WERI-Rb-1 (cell line): ENCODE data around the gene MKI67.
A peak's percentile ranks its signal among the peaks of the same experiment; 100 is the strongest.

ENCODE experiments used
- DNase-seq: peaks from one replicate; pipeline ENCODE4 v3.0.0-alpha.2; 2020
- H3K27ac ChIP-seq: fragments of 250-450 bp; sonication (Bioruptor Pico); 2 replicates; pipeline ENCODE4 v1.5.1; 2020; ENCODE audit warnings: mild to moderate bottlenecking, moderate library complexity
- H3K27me3 ChIP-seq: fragments of 250-450 bp; sonication (Bioruptor Pico); 2 replicates; pipeline ENCODE4 v1.5.1; 2021; ENCODE audit warnings: mild to moderate bottlenecking, low read depth, moderate library complexity; ENCODE audit not compliant: insufficient read depth, severe bottlenecking
- H3K36me3 ChIP-seq: fragments of 250-450 bp; sonication (Bioruptor Pico); 2 replicates; pipeline ENCODE4 v1.5.1; 2020; ENCODE audit warnings: mild to moderate bottlenecking, moderate library complexity
- H3K4me3 ChIP-seq: 2 replicates; pipeline ENCODE4 v1.5.1; 2011; ENCODE audit warnings: low read depth, mild to moderate bottlenecking, control low read depth, low read length
- H3K9me3 ChIP-seq: fragments of 250-450 bp; sonication (Bioruptor Pico); 2 replicates; pipeline ENCODE4 v1.5.1; 2021; ENCODE audit warnings: mild to moderate bottlenecking, moderate library complexity; ENCODE audit not compliant: severe bottlenecking
- TF ChIP-seq, protein P1 (sequence below): IDR thresholded peaks from 2 replicates; pipeline ENCODE4 v1.5.1; 2011; ENCODE audit warnings: low read depth, mild to moderate bottlenecking, control low read depth, inconsistent platforms, low read length

Gene MKI67

DNA sequence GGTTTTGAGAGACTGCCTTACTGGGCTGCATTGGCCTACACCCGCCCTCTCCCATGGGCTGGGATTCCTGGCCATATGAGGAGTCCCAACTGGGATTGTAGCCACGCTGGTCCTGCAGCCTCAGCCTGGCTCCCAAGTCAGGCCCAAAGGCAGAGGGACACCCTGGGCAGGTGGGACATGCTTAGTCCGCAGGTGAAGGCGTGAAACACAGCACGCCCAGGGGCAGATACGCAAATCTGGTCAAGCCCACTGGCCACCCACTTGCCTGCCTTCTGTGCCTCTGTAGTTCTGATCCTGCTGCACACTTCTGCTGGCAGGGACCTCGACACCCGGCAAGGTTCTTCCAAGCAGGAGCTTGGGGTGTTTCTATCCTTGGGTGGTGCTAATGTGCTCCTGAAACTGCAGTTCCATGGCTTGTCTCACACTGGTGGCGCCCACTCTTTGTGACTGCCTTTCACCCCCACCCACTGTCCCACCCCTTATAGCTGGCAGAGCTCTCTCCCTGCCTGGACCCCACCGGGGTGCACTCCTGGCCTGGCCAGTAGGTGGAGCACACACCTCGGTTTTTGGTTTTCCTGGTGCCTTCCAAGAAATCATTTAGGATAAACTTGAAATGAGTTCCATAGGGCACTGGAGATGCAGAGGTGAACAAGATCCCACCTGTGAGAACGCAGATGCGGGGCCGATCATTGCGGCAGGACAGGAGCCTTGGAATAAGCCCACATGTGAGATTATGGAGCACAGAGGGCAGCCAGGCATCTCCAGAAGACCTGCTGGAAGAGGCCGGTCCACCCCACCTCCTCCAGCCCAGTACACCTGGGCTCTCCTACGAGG, 47.9 kb downstream of the MKI67 start:
- TF ChIP-seq, protein P1, sequence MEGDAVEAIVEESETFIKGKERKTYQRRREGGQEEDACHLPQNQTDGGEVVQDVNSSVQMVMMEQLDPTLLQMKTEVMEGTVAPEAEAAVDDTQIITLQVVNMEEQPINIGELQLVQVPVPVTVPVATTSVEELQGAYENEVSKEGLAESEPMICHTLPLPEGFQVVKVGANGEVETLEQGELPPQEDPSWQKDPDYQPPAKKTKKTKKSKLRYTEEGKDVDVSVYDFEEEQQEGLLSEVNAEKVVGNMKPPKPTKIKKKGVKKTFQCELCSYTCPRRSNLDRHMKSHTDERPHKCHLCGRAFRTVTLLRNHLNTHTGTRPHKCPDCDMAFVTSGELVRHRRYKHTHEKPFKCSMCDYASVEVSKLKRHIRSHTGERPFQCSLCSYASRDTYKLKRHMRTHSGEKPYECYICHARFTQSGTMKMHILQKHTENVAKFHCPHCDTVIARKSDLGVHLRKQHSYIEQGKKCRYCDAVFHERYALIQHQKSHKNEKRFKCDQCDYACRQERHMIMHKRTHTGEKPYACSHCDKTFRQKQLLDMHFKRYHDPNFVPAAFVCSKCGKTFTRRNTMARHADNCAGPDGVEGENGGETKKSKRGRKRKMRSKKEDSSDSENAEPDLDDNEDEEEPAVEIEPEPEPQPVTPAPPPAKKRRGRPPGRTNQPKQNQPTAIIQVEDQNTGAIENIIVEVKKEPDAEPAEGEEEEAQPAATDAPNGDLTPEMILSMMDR = peak; percentile 83
- Histone ChIP-seq H3K27ac (no peak overlapping the region), H3K9me3 (no peaks in the 10 kb centered on the region), H3K4me3 (no peak overlapping the region), H3K27me3 (no peaks in the 10 kb centered on the region), H3K36me3 (no peaks in the 10 kb centered on the region)
- peak; percentile 59 for DNase-seq

DNA sequence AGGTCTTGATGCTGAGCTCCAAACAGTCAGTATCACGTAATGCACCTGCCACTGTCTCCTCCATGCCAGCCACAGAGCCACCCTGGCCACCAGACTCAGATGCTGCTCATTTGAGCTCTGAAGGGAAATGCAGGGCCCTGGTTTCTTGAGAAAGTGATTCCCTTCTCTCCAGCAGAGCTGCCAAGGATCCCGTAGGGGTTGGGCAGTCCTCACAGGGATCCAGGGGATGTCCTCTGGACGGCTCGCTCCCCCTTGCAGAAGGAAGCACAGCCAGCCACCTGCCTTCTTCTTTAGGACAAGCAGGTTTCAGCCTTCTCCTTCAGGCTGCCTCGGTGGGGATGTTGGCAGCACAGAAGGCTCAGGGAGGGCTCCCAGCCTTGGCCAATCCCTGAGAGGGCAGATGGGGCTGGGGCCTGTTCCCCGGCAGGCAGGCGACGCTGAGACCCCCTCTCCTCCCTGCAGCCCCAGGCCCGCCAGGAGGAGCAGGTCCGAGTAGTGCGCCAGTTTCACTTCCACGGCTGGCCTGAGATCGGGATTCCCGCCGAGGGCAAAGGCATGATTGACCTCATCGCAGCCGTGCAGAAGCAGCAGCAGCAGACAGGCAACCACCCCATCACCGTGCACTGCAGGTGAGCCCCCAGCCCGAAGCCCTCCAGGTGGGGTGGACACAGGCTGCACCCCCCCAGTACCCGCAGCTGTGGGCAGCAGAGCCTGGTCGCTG, 48.9 kb downstream of the MKI67 start:
- no peak overlapping the region for H3K4me3 ChIP-seq
- H3K27me3 ChIP-seq = no peaks in the 10 kb centered on the region
- no peaks in the 10 kb centered on the region for H3K36me3 ChIP-seq
- no peak for DNase-seq
- H3K27ac ChIP-seq = no peak overlapping the region
- TF ChIP-seq, protein P1 = no peak
- no peaks in the 10 kb centered on the region for H3K9me3 ChIP-seq

- Histone ChIP-seq H3K9me3 (no peaks in the 10 kb centered on the region), H3K27ac (no peak overlapping the region), H3K4me3 (no peak overlapping the region), H3K27me3 (no peaks in the 10 kb centered on the region), H3K36me3 (no peaks in the 10 kb centered on the region)
- TF ChIP-seq, protein P1 = no peak
- no peak for DNase-seq
Measured at GRCh38 chr10:128074589-128074988, 51.6 kb downstream of the MKI67 start.

DNA sequence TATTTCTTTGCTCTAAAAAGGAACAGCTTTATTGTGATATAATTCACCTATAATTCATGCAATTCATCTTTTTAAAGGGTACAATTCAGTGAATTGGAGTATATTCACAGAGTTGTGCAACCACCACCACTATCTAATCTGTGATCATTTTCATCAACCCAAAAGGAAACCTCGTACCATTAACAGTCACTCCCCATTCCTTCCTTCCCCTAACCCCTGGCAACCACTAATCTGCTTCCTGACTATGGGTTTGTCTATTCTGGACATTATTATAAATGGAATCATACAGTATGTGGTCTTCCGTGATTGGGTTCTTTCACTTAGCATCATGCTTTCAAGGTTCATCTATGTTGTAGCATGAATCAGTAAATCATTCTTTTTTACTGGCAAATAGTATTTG, 52.3 kb downstream of the MKI67 start:
- Histone ChIP-seq H3K9me3 (no peaks in the 10 kb centered on the region), H3K27ac (no peak overlapping the region), H3K36me3 (no peaks in the 10 kb centered on the region)

GRCh38 chr10:128072941-128073645, 53.1 kb downstream of the MKI67 start:
- H3K4me3 ChIP-seq = no peak overlapping the region
- DNase-seq = no peak
- TF ChIP-seq, protein P1 = no peak
- H3K9me3 ChIP-seq = no peaks in the 10 kb centered on the region
- no peaks in the 10 kb centered on the region for H3K27me3 ChIP-seq
- no peaks in the 10 kb centered on the region for H3K36me3 ChIP-seq
- no peak overlapping the region for H3K27ac ChIP-seq

More for the DNA sequence above, 52.3 kb downstream of the MKI67 start:
- Histone ChIP-seq H3K4me3 (no peak overlapping the region), H3K27me3 (no peaks in the 10 kb centered on the region)
- DNase-seq = no peak
- TF ChIP-seq, protein P1 = no peak
